ENCODE results near the gene PIK3R6.
"Not testable (repeated sequence)": the region's sequence is repeated elsewhere in the genome, so short reads cannot be mapped to it uniquely, and the experiment has no call there.

Gene PIK3R6

GRCh38 chr17:8820311-8821010, 47.0 kb downstream of the PIK3R6 start:
- Mint-ChIP-seq H3K4me3 (no peak overlapping the region), H3K27me3 (ENCODE audit: low read depth) (no peaks in the 10 kb centered on the region), H3K36me3 (ENCODE audit: low read depth) (peaks cover 7% of the 10 kb centered on the region), H3K27ac (no peak overlapping the region), H3K4me1 (ENCODE audit: low read depth) (no peaks in the 10 kb centered on the region), H3K9me3 (peaks cover 13% of the 10 kb centered on the region)

DNA sequence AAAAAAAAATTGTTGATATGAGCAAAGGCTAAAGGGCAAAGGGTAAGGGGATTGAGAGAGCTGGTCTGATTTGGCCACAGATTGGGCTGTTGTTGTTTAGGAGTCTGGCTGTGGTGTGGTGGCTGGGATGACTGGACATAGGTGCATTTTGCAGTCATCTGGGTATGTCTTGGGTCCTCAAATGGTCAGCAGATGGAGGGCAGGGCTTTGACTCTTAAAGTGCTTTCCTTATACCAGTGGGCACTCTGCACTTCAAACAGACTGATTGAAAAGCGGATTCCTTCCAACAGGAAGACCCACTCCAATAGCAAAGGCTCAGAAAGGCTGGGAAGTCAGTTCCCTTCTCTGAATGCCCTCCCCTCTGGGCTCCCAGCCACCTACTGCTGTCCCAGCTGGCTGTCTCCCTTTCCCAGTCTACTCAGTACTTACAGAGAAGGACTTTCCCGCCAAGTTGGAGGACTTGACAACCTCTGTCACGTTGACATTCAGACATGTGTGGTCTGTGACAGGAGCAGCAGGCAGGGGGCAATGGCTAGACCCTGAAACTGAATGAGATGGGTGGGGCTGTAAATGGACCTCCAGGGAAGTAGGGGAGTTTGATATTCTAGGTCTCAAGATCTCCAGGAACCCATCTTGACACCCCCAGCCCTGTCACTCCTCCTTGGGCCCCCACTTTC, 48.7 kb downstream of the PIK3R6 start:
- Mint-ChIP-seq H3K4me3 (no peak overlapping the region), H3K9me3 (no peaks in the 10 kb centered on the region), H3K27ac (no peak overlapping the region), H3K27me3 (ENCODE audit: low read depth) (no peaks in the 10 kb centered on the region), H3K36me3 (ENCODE audit: low read depth) (peaks cover 12% of the 10 kb centered on the region), H3K4me1 (ENCODE audit: low read depth) (no peaks in the 10 kb centered on the region)

- no peak overlapping the region for H3K27ac Mint-ChIP-seq
- no peak overlapping the region for H3K4me3 Mint-ChIP-seq
- no peaks in the 10 kb centered on the region for H3K27me3 Mint-ChIP-seq (ENCODE audit: low read depth)
- H3K4me1 Mint-ChIP-seq (ENCODE audit: low read depth), result no peaks in the 10 kb centered on the region
- H3K9me3 Mint-ChIP-seq, result peaks cover under 1% of the 10 kb centered on the region
- peaks cover 18% of the 10 kb centered on the region for H3K36me3 Mint-ChIP-seq (ENCODE audit: low read depth)
Observed at GRCh38 chr17:8818047-8818446, 49.4 kb downstream of the PIK3R6 start.

- Mint-ChIP-seq H3K4me3 (no peak overlapping the region), H3K4me1 (ENCODE audit: low read depth) (peaks cover 14% of the 10 kb centered on the region), H3K27ac (peak overlapping the region; percentile 67), H3K36me3 (ENCODE audit: low read depth) (peaks cover 31% of the 10 kb centered on the region), H3K9me3 (peaks cover 27% of the 10 kb centered on the region), H3K27me3 (ENCODE audit: low read depth) (no peaks in the 10 kb centered on the region)
Observed at GRCh38 chr17:8806926-8807550, 60.4 kb downstream of the PIK3R6 start.

- Mint-ChIP-seq H3K4me3 (no peak overlapping the region), H3K9me3 (peaks cover 21% of the 10 kb centered on the region), H3K36me3 (ENCODE audit: low read depth) (peaks cover 25% of the 10 kb centered on the region), H3K4me1 (ENCODE audit: low read depth) (peaks cover 14% of the 10 kb centered on the region), H3K27me3 (ENCODE audit: low read depth) (no peaks in the 10 kb centered on the region), H3K27ac (no peak overlapping the region)
Observed at GRCh38 chr17:8806253-8806925, 61.1 kb downstream of the PIK3R6 start.

DNA sequence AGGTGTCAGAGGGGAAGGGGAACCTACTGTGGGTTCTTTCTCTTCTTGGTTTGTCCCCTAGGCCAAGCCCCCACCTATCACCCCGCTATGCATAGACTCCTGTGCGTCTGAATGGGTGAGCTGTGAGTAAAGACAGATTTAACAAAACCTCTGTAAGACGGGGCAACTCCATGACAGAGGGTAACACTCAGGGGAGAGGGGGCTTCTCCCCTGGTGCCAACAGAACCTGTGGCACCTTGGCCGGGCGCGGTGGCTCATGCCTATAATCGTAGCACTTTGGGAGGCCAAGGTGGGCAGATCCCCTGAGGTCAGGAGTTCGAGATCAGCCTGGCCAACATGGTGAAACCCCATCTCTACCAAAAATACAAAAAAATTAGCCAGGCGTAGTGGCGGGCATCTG, 62.1 kb downstream of the PIK3R6 start:
- Mint-ChIP-seq H3K4me1 (ENCODE audit: low read depth) (peaks cover 14% of the 10 kb centered on the region), H3K9me3 (peaks cover 20% of the 10 kb centered on the region), H3K36me3 (ENCODE audit: low read depth) (peaks cover 25% of the 10 kb centered on the region)
- H3K4me3 Mint-ChIP-seq; H3K27me3 Mint-ChIP-seq (ENCODE audit: low read depth); H3K27ac Mint-ChIP-seq: not testable (repeated sequence)

DNA sequence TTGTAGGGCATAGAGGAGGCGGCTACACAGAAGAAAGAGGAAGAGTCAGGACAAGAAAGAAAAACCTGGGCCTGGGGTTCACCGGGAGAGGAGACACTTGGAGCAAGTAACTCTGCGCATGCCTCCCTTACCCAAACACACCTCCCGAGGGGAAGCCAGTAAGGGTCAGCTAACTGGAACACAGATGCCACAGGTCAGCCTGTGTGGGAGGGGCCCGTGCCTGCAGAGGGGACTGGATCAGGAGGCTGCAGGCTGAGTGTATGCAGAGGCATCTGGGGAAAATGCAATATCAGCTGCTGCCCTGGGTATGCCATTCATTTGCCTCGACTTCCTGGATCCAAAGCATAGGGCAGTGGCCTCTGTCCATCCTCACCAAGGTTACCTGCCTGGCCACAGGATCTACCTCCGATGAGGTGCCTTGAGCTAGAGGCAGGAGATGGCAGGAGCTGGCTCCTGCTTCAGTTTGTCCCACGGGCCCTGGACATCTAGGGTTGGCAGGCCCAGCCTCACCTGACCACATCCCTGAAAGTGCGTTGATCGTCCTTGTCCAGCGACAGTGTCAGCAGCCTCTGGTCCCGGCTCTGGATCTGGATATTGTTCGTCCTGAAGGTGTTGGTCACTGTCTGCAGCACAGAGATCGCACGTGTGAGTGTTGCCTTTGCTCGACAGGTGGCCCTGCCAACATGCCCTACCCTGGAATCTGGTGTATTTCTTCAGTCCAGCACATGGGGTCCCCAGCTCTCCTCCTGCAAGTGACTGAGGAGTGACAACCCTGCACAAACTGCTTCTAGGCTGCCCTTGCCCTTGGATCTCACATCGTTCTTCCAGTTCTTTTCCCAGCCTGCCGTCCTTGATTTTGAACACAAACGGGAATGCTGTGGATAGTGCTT, 63.7 kb downstream of the PIK3R6 start:
- Mint-ChIP-seq H3K27ac (no peak overlapping the region), H3K4me1 (ENCODE audit: low read depth) (peaks cover 14% of the 10 kb centered on the region), H3K9me3 (peaks cover 12% of the 10 kb centered on the region), H3K27me3 (ENCODE audit: low read depth) (no peaks in the 10 kb centered on the region), H3K4me3 (no peak overlapping the region), H3K36me3 (ENCODE audit: low read depth) (peaks cover 14% of the 10 kb centered on the region)

DNA sequence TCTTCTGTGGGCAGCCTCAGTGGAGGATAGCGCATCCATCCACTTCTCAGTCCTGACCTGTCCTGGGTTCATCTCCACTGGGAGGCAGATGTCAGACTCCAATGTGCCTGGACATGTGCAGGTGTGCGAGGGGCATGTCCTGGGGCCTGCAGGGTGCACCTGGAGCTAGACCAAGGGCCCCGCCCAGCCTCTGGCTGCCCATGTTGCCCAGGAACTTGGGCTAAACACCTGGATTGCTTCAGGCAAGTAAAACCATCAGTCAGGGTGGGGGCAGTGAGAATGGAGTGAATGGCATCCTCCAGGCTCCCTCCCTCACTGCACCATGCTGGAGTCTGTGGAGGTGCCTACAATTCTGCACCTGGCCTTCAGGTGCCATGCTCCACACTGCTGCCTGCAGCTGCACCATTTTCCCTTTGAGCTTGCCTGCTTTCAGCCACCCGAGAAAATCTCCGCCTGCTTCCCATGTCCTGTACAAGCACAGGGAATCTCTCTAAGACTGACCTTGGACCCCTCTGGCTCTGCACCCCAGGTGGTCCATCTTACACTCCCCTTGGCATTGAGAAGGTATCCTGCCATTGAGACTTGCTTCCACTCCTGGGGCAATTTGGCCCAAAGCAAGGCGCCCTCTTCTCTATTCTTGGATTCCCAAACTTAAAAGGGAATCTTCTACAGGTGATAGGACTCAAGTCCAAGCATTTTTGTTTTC, 66.2 kb downstream of the PIK3R6 start:
- no peak overlapping the region for H3K27ac Mint-ChIP-seq
- H3K9me3 Mint-ChIP-seq, result no peaks in the 10 kb centered on the region
- no peaks in the 10 kb centered on the region for H3K36me3 Mint-ChIP-seq (ENCODE audit: low read depth)
- H3K4me1 Mint-ChIP-seq (ENCODE audit: low read depth), result no peaks in the 10 kb centered on the region
- H3K27me3 Mint-ChIP-seq (ENCODE audit: low read depth), result no peaks in the 10 kb centered on the region
- no peak overlapping the region for H3K4me3 Mint-ChIP-seq

DNA sequence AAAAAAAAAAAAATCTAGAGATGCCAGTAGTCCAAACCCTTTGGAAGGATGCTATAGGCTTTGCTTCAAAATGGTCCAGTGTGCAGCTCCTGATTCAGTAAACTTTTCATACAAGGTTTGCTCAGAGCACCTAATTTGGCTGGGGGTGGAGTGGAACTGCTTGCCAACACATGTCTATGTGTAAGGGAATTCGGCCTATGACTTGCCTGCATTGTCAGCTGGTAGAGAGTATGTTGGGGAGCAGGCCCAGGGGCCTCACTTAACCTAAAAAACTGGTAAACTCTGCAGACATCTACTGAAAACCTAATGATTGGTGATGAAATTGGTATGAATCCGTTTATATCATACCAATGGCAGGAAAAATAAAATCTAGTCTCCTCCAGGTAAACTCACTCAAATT, 66.8 kb downstream of the PIK3R6 start:
- Mint-ChIP-seq H3K4me1 (ENCODE audit: low read depth) (no peaks in the 10 kb centered on the region), H3K4me3 (no peak overlapping the region), H3K9me3 (no peaks in the 10 kb centered on the region), H3K27ac (no peak overlapping the region), H3K27me3 (ENCODE audit: low read depth) (no peaks in the 10 kb centered on the region), H3K36me3 (ENCODE audit: low read depth) (no peaks in the 10 kb centered on the region)

GRCh38 chr17:8799570-8800212, 67.8 kb downstream of the PIK3R6 start:
- no peaks in the 10 kb centered on the region for H3K9me3 Mint-ChIP-seq
- H3K4me1 Mint-ChIP-seq (ENCODE audit: low read depth), result no peaks in the 10 kb centered on the region
- H3K36me3 Mint-ChIP-seq (ENCODE audit: low read depth), result no peaks in the 10 kb centered on the region
- H3K27ac Mint-ChIP-seq, result no peak overlapping the region
- H3K27me3 Mint-ChIP-seq (ENCODE audit: low read depth), result no peaks in the 10 kb centered on the region
- no peak overlapping the region for H3K4me3 Mint-ChIP-seq

DNA sequence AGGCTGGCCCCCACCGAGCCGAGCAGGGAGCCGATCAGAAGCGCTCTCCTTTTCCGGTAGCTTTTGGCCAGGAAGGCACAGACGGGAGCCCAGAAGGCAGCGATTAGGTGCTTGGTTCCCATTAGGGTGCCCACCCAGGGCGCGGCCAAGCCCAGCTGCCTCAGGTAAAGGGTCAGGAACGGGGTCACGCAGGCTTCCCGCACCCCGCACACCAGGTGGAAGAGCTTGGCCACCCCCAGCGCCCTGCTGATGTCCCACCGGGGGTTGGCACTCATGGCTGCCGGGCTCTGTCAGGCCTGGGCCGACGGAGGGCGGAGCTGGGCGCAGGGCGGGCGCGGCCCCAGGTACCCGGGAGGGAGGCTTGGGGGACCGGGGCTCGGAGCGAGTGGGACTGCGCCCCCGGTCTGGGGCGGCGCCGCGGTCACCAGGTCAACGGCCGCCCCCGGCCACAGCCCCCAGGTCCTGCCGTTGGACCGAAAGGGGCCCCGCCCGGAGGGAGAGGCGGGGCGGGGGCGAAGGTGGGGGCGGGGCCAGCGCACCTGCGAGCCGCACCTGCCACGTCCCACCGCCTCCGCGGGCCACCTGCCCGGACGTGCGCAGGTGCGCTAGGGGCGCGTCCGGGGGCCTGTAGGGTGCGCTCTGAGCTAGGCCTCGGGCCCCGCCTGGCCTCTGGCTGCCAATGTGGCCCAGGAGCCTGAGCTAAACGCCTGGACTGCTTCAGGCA, 68.5 kb downstream of the PIK3R6 start, which contains the start of gene MFSD6L:
Gene MFSD6L (minus strand): TSS at position 520 of the 724 bp plus-strand sequence. CDS start 245 bp downstream, at position 275.
- H3K27me3 Mint-ChIP-seq (ENCODE audit: low read depth), result no peaks in the 10 kb centered on the region
- H3K36me3 Mint-ChIP-seq (ENCODE audit: low read depth), result no peaks in the 10 kb centered on the region
- no peaks in the 10 kb centered on the region for H3K9me3 Mint-ChIP-seq
- no peak within 1 kb of the TSS for H3K4me3 Mint-ChIP-seq
- H3K4me1 Mint-ChIP-seq (ENCODE audit: low read depth), result no peaks in the 10 kb centered on the region
- H3K27ac Mint-ChIP-seq, result no peak within 1 kb of the TSS

DNA sequence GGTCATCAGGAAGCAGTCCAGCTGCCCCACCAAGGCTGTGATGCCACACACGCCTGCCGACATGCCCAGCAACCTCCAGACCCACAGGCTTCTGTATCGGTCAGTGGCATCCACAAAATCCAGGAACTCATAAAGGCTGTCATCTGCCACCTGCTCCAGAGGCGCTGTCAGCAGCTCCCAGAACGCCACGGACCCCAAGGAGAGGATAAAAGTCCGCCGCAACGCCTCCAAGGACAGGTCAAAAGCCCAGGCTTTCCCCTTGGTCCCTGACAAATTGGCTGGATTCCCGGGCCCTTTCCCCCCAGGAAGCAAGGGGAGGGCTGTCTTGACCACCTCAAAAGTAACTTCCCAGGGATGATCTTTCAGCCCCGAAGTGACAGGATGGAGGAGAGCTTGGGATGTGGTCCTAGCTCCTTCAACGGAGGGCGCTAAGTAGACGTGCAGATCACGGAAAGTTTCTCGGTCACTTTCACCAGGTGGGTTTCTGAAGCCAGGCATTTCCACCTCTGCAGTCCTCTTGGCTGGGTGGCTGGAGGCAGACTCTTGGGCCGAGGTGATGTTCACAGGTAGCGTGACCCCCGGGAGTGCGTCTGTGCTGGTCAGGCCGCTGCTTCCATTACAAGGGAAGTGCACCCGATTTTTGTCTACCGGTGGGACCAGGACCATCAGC, 69.2 kb downstream of the PIK3R6 start:
- H3K27me3 Mint-ChIP-seq (ENCODE audit: low read depth), result peaks cover 5% of the 10 kb centered on the region
- H3K4me1 Mint-ChIP-seq (ENCODE audit: low read depth), result no peaks in the 10 kb centered on the region
- no peak overlapping the region for H3K4me3 Mint-ChIP-seq
- H3K36me3 Mint-ChIP-seq (ENCODE audit: low read depth), result no peaks in the 10 kb centered on the region
- no peaks in the 10 kb centered on the region for H3K9me3 Mint-ChIP-seq
- no peak overlapping the region for H3K27ac Mint-ChIP-seq

Measured in T-helper 1 cell treated with Interleukin-12 subunit alpha and Interleukin-12 subunit beta and Interleukin-4 antibody, amounts not matched to agents 30 μg/mL and 1 μg/mL, for 36 hours (primary cell).